ENCODE results near the gene ZNF778.
A peak's percentile ranks its signal among the peaks of the same experiment; 100 is the strongest.
"Not testable (repeated sequence)": the region's sequence is repeated elsewhere in the genome, so short reads cannot be mapped to it uniquely, and the experiment has no call there.

Gene ZNF778

GRCh38 chr16:89246903-89247733, 29.6 kb downstream of the ZNF778 start:
- Histone ChIP-seq H3K27ac (ENCODE audit: low read length, poor library complexity, severe bottlenecking) (no peak overlapping the region), H3K18ac (ENCODE audit: low read depth in 1 of 2, low read length in 2 of 2) (peak overlapping the region; percentile 5 to 89), H3K9ac (ENCODE audit: low read length) (peak overlapping the region; percentile 78), H4K8ac (ENCODE audit: low read length) (peak overlapping the region; percentile 21), H3K23ac (ENCODE audit: low read length in 2 of 2) (peak overlapping the region in 1 of 2 experiments; percentile 80), H3K4me3 (ENCODE audit: insufficient read depth in 1 of 2, low read depth in 1 of 2, low read length in 2 of 2) (peak overlapping the region; percentile 61 to 74), H3K36me3 (ENCODE audit: control insufficient read depth in 1 of 2, insufficient read depth in 2 of 2, low read depth in 1 of 2, low read length in 2 of 2) (no peaks in the 10 kb centered on the region), H3K9me3 (ENCODE audit: control insufficient read depth, low read length) (no peaks in the 10 kb centered on the region), H2BK120ac (ENCODE audit: low read depth, low read length) (no peak overlapping the region), H2AFZ (ENCODE audit: low read depth, low read length) (peak overlapping the region; percentile 78), H3K4ac (ENCODE audit: low read depth in 1 of 2, low read length in 2 of 2) (peak overlapping the region; percentile 17 to 20), H3K4me2 (ENCODE audit: low read length, poor library complexity, severe bottlenecking) (peak overlapping the region; percentile 72), H4K91ac (ENCODE audit: low read length) (peak overlapping the region; percentile 6), H3K27me3 (ENCODE audit: control insufficient read depth in 1 of 2, insufficient read depth in 1 of 2, low read length in 2 of 2) (no peaks in the 10 kb centered on the region), H2BK15ac (ENCODE audit: low read depth, poor library complexity, severe bottlenecking) (no peak overlapping the region), H3K14ac (ENCODE audit: low read length in 2 of 2) (peak overlapping the region in 1 of 2 experiments; percentile 53), H2BK5ac (ENCODE audit: low read depth, low read length, poor library complexity, severe bottlenecking) (no peak overlapping the region), H2AK5ac (ENCODE audit: low read length, severe bottlenecking) (no peak overlapping the region), H2BK12ac (ENCODE audit: low read length in 2 of 2) (peak overlapping the region in 1 of 2 experiments; percentile 34), H3K4me1 (ENCODE audit: control insufficient read depth, insufficient read depth, low read depth, low read length) (peaks cover 10% of the 10 kb centered on the region), H3K79me1 (replicated peaks; ENCODE audit: low read length, poor library complexity, severe bottlenecking) (peaks cover 4% of the 10 kb centered on the region)
- 6% methylated on average over 75 of the region's 78 CpGs for WGBS
- peak; percentile 81 for DNase-seq

GRCh38 chr16:89247734-89248075, 30.2 kb downstream of the ZNF778 start:
- not testable (repeated sequence) for H4K91ac ChIP-seq (ENCODE audit: low read length); H3K27me3 ChIP-seq (ENCODE audit: control insufficient read depth in 1 of 2, insufficient read depth in 1 of 2, low read length in 2 of 2); H2BK120ac ChIP-seq (ENCODE audit: low read depth, low read length); H4K8ac ChIP-seq (ENCODE audit: low read length); H3K79me1 ChIP-seq (replicated peaks; ENCODE audit: low read length, poor library complexity, severe bottlenecking); H3K18ac ChIP-seq (ENCODE audit: low read depth in 1 of 2, low read length in 2 of 2); H3K4me1 ChIP-seq (ENCODE audit: control insufficient read depth, insufficient read depth, low read depth, low read length); H2AK5ac ChIP-seq (ENCODE audit: low read length, severe bottlenecking); H3K14ac ChIP-seq (ENCODE audit: low read length in 2 of 2); DNase-seq; H3K9me3 ChIP-seq (ENCODE audit: control insufficient read depth, low read length); H3K4ac ChIP-seq (ENCODE audit: low read depth in 1 of 2, low read length in 2 of 2); H3K27ac ChIP-seq (ENCODE audit: low read length, poor library complexity, severe bottlenecking); H3K23ac ChIP-seq (ENCODE audit: low read length in 2 of 2); H2BK5ac ChIP-seq (ENCODE audit: low read depth, low read length, poor library complexity, severe bottlenecking); H2BK15ac ChIP-seq (ENCODE audit: low read depth, poor library complexity, severe bottlenecking); H3K36me3 ChIP-seq (ENCODE audit: control insufficient read depth in 1 of 2, insufficient read depth in 2 of 2, low read depth in 1 of 2, low read length in 2 of 2); H2BK12ac ChIP-seq (ENCODE audit: low read length in 2 of 2)
- peak overlapping the region; percentile 59 to 74 for H3K4me3 ChIP-seq (ENCODE audit: insufficient read depth in 1 of 2, low read depth in 1 of 2, low read length in 2 of 2)
- peak overlapping the region; percentile 54 for H2AFZ ChIP-seq (ENCODE audit: low read depth, low read length)
- H3K4me2 ChIP-seq (ENCODE audit: low read length, poor library complexity, severe bottlenecking), result peak overlapping the region; percentile 62
- H3K9ac ChIP-seq (ENCODE audit: low read length), result peak overlapping the region; percentile 43
- 4% methylated on average over 29 of the region's 45 CpGs for WGBS

- Histone ChIP-seq H3K36me3 (ENCODE audit: control insufficient read depth in 1 of 2, insufficient read depth in 2 of 2, low read depth in 1 of 2, low read length in 2 of 2) (no peaks in the 10 kb centered on the region), H3K27me3 (ENCODE audit: control insufficient read depth in 1 of 2, insufficient read depth in 1 of 2, low read length in 2 of 2) (no peaks in the 10 kb centered on the region), H4K8ac (ENCODE audit: low read length) (no peak overlapping the region), H2AK5ac (ENCODE audit: low read length, severe bottlenecking) (no peak overlapping the region), H2BK15ac (ENCODE audit: low read depth, poor library complexity, severe bottlenecking) (no peak overlapping the region), H3K4me2 (ENCODE audit: low read length, poor library complexity, severe bottlenecking) (no peak overlapping the region), H3K79me1 (replicated peaks; ENCODE audit: low read length, poor library complexity, severe bottlenecking) (peaks cover 3% of the 10 kb centered on the region), H3K23ac (ENCODE audit: low read length in 2 of 2) (no peak overlapping the region), H2BK12ac (ENCODE audit: low read length in 2 of 2) (no peak overlapping the region), H3K14ac (ENCODE audit: low read length in 2 of 2) (no peak overlapping the region), H3K4ac (ENCODE audit: low read depth in 1 of 2, low read length in 2 of 2) (no peak overlapping the region), H3K9me3 (ENCODE audit: control insufficient read depth, low read length) (no peaks in the 10 kb centered on the region), H2AFZ (ENCODE audit: low read depth, low read length) (no peak overlapping the region), H4K91ac (ENCODE audit: low read length) (no peak overlapping the region), H2BK5ac (ENCODE audit: low read depth, low read length, poor library complexity, severe bottlenecking) (no peak overlapping the region), H3K4me1 (ENCODE audit: control insufficient read depth, insufficient read depth, low read depth, low read length) (peaks cover 6% of the 10 kb centered on the region), H3K9ac (ENCODE audit: low read length) (peak overlapping the region; percentile 43), H3K27ac (ENCODE audit: low read length, poor library complexity, severe bottlenecking) (no peak overlapping the region), H2BK120ac (ENCODE audit: low read depth, low read length) (no peak overlapping the region), H3K18ac (ENCODE audit: low read depth in 1 of 2, low read length in 2 of 2) (no peak overlapping the region), H3K4me3 (ENCODE audit: insufficient read depth in 1 of 2, low read depth in 1 of 2, low read length in 2 of 2) (peak overlapping the region in 1 of 2 experiments; percentile 74)
- DNase-seq, result no peak
- WGBS, result 80% methylated on average over 69 of the region's 69 CpGs
These were observed 30.9 kb downstream of the ZNF778 start for GRCh38 chr16:89248196-89248982.
